K562 (cell line): ENCODE data around the gene TSPYL6. TPM values are rescaled to one million over a fixed set of nuclear protein-coding genes. Genes with fewer than 3 reads are reported as not detected.

Source experiments
- ATAC-seq: fragments of 200-7000 bp; cut with Tn5 transposase; 3 replicates; pipeline ENCODE4 v1.9.1; 2020; ENCODE audit warnings: moderate library complexity
- BruUV-seq: library from RNA; stranded (reverse); fragments of 400-500 nt; replicated peaks from 2 replicates; lab custom pipeline; 2021; lab: Mats Ljungman, UMichigan
- CTCF ChIA-PET: fragments of 300-600 bp; formaldehyde crosslinking; extraction: SDS; loops from one replicate; lab custom pipeline; 2021; ENCODE audit warnings: low intra/inter-chr PET ratio; lab: Yijun Ruan, JAX
- POLR2A ChIA-PET: fragments of 300-600, 350-650 bp; sonication (Branson Sonifier 250); formaldehyde crosslinking; extraction: SDS; loops from one replicate; lab custom pipeline; 2021; ENCODE audit warnings: antibody characterized with exemption, inconsistent platforms; lab: Yijun Ruan, JAX
- DNase-seq, 4 experiments: peaks; one replicate each; pipeline versions ENCODE4 v3.0.0 to v3.0.0-alpha.2; 2011 to 2018; ENCODE audit warnings: low spot score in 3 of 4, mixed read lengths in 3 of 4; ENCODE audit errors: extremely low read depth in 1 of 4
- FAIRE-seq: peaks from 2 replicates; lab custom pipeline; 2011; peaks lifted over from hg19 to GRCh38; lab: Jason Lieb, UNC
- H2AFZ ChIP-seq: 2 replicates; pipeline ENCODE4 v1.6.0; 2011; ENCODE audit warnings: low read depth, low read length, control low read depth, inconsistent platforms
- H3K27ac ChIP-seq: fragments of 200-600 bp; 3 replicates; pipeline ENCODE4 v1.8.0; 2011; ENCODE audit warnings: low read depth, mild to moderate bottlenecking, control low read depth, inconsistent platforms, low read length, moderate library complexity, mixed read lengths; ENCODE audit errors: extremely low read depth
- H3K27me3 ChIP-seq, 2 experiments: fragments of 300-600 bp in 1 of 2; 2 replicates in 1 of 2; 3 replicates in 1 of 2; pipeline versions ENCODE4 v1.6.0 to v1.8.0; 2011; ENCODE audit warnings: inconsistent platforms in 2 of 2, low read length in 2 of 2, mild to moderate bottlenecking in 1 of 2, mixed read lengths in 1 of 2, moderate library complexity in 1 of 2; ENCODE audit not compliant: control insufficient read depth in 2 of 2, insufficient read depth in 2 of 2
- H3K36me3 ChIP-seq: fragments of 300-600 bp; 3 replicates; pipeline ENCODE4 v1.8.0; 2011; ENCODE audit warnings: mild to moderate bottlenecking, low read length, inconsistent platforms; ENCODE audit not compliant: control insufficient read depth, insufficient read depth
- H3K4me1 ChIP-seq, 2 experiments: fragments of 200-600 bp in 1 of 2; replicated peaks in 1 of 2; 2 replicates in 1 of 2; 3 replicates in 1 of 2; pipeline versions ENCODE4 v1.5.1 to v1.8.0; 2011; ENCODE audit warnings: inconsistent platforms in 2 of 2, low read length in 2 of 2, mild to moderate bottlenecking in 1 of 2, mixed read lengths in 1 of 2, moderate library complexity in 1 of 2; ENCODE audit not compliant: control insufficient read depth in 2 of 2, insufficient read depth in 2 of 2
- H3K4me2 ChIP-seq: 2 replicates; pipeline ENCODE4 v1.6.1; 2011; ENCODE audit warnings: low read length, control low read depth, inconsistent platforms, mixed read lengths; ENCODE audit not compliant: insufficient read depth
- H3K4me3 ChIP-seq: fragments of 200-600 bp; sonication (generic), shearing (Covaris generic); 2 replicates; pipeline ENCODE4 v1.5.1; 2016; ENCODE audit warnings: control low read depth, inconsistent platforms
- H3K79me2 ChIP-seq: fragments of 200-600 bp; 3 replicates; pipeline ENCODE4 v1.8.0; 2011; ENCODE audit warnings: low read length, inconsistent platforms; ENCODE audit not compliant: control insufficient read depth, insufficient read depth
- H3K9ac ChIP-seq, 2 experiments: 2 replicates each; pipeline versions ENCODE4 v1.6.0 to v1.6.1; 2011; ENCODE audit warnings: low read depth in 2 of 2, low read length in 2 of 2, control low read depth in 1 of 2, inconsistent platforms in 1 of 2, mild to moderate bottlenecking in 1 of 2, mixed read lengths in 1 of 2; ENCODE audit not compliant: insufficient read depth in 1 of 2
- H3K9me1 ChIP-seq: one replicate; pipeline ENCODE4 v1.6.0; 2011; ENCODE audit warnings: inconsistent platforms, mild to moderate bottlenecking, low read length, moderate library complexity; ENCODE audit not compliant: control insufficient read depth, insufficient read depth
- H3K9me3 ChIP-seq: replicated peaks from 2 replicates; pipeline ENCODE4 v1.5.1; 2011; ENCODE audit warnings: low read depth, low read length, inconsistent platforms; ENCODE audit not compliant: control insufficient read depth, insufficient read depth
- H4K20me1 ChIP-seq: replicated peaks from 2 replicates; pipeline ENCODE4 v1.6.1; 2011; ENCODE audit warnings: low read length, inconsistent platforms, mixed read lengths; ENCODE audit not compliant: control insufficient read depth, insufficient read depth
- DEAF1 ChIP-seq: fragments of 450-650 bp; formaldehyde crosslinking; IDR thresholded peaks from 2 replicates; pipeline ENCODE4 v1.4.0; 2020; ENCODE audit warnings: mild to moderate bottlenecking, moderate library complexity
- ELF1 ChIP-seq: fragments of 200-800 bp; sonication (Bioruptor generic); IDR thresholded peaks from 2 replicates; pipeline ENCODE4 v1.6.1; 2016; ENCODE audit warnings: missing genetic modification characterization, missing compliant biosample characterization
- FOXM1 ChIP-seq, 2 experiments: fragments of 450-650 bp in 1 of 2; sonication (generic) in 1 of 2; formaldehyde crosslinking in 1 of 2; IDR thresholded peaks; 2 replicates each; pipeline versions ENCODE4 v1.6.1 to v1.9.0; 2017 to 2022; ENCODE audit warnings: low read depth in 2 of 2, mild to moderate bottlenecking in 2 of 2, missing genetic modification reagents in 1 of 2, moderate library complexity in 1 of 2
- ILF3 ChIP-seq: fragments of 450-650 bp; IDR thresholded peaks from 2 replicates; pipeline ENCODE4 v1.6.1; 2018; ENCODE audit warnings: antibody characterized with exemption, mild to moderate bottlenecking, moderate library complexity, borderline replicate concordance
- MCM5 ChIP-seq: fragments of 450-650 bp; IDR thresholded peaks from 2 replicates; pipeline ENCODE4 v1.6.1; 2016; ENCODE audit warnings: low read depth
- NFE2 ChIP-seq: IDR thresholded peaks from 2 replicates; pipeline ENCODE4 v1.6.1; 2014; ENCODE audit warnings: antibody characterized with exemption, low read depth
- ZNF197 ChIP-seq: fragments of 200-800 bp; sonication (Bioruptor generic); IDR thresholded peaks from 2 replicates; pipeline ENCODE4 v1.6.1; 2016; ENCODE audit warnings: low read depth, missing genetic modification characterization, missing compliant biosample characterization
- in situ Hi-C: fragments of 300-500 bp; cut with MboI; formaldehyde crosslinking; loops from 4 replicates; pipeline ENCODE4 v1.15.0; 2018; ENCODE audit warnings: inconsistent platforms, mixed read lengths
- intact Hi-C: fragments of 100-400 bp; cut with micrococcal nuclease; formaldehyde crosslinking; loops from 2 replicates; pipeline ENCODE4 v1.14.2; 2022
- polyA plus RNA-seq, 8 experiments: library from polyadenylated mRNA; depleted of rRNA in 4 of 8; stranded (reverse) in 5 of 8; unstranded in 3 of 8; fragments of >200 nt; fragmentation: Nextera tagmentation in 2 of 8; fragmentation: Illumina TruSeq in 1 of 8; extraction: Ambion mirVana in 2 of 8; extraction: Trizol in 1 of 8; gene quantifications; 2 replicates each; pipeline versions ENCODE4 v1.2.1 to v1.2.3, GENCODE V29; 2011 to 2014; ENCODE audit warnings: inconsistent platforms in 1 of 8, missing spikeins in 1 of 8
- total RNA-seq, 7 experiments: library from RNA; depleted of rRNA in 6 of 7; stranded (reverse); fragments of >200 nt in 6 of 7; fragmentation: Illumina TruSeq in 2 of 7; extraction: Trizol in 2 of 7; gene quantifications; 2 replicates each; pipeline versions ENCODE4 v1.2.1 to v1.2.3, GENCODE V29; 2011 to 2021; ENCODE audit warnings: low replicate concordance in 1 of 7

Gene TSPYL6
- total and polyA plus RNA-seq, 9 of the 15 experiments (the other 6 are each of a cell fraction or from before 2014, with no cell fraction given): 1.5 to 10.1 (median 7.6) TPM

GRCh38 chr2:54303631-54304030 lies 47.6 kb upstream of the TSPYL6 start:
- Histone ChIP-seq H3K4me2 (no peak overlapping the region), H3K27me3 (no peaks in the 10 kb centered on the region), H3K27ac (no peak overlapping the region), H3K36me3 (no peaks in the 10 kb centered on the region), H3K9me3 (no peaks in the 10 kb centered on the region), H3K79me2 (no peaks in the 10 kb centered on the region), H3K4me3 (no peak overlapping the region), H2AFZ (no peak overlapping the region), H3K9me1 (no peaks in the 10 kb centered on the region), H3K4me1 (no peaks in the 10 kb centered on the region; a peak in 1 of 5 replicates), H4K20me1 (no peaks in the 10 kb centered on the region), H3K9ac (no peak overlapping the region)
- ChIA-PET POLR2A (interaction anchor here (1.0 kb wide), 1 partner anchor 10 kb away, joined by 3 read pairs; no protein-coding TSS in a partner anchor), CTCF (no interaction called here)
- no peak for ATAC-seq
- in situ Hi-C loops (no loop called here), intact Hi-C loops (no loop called here)
- DNase-seq: no peak
- no TSS peak for BruUV-seq
- TF ChIP-seq DEAF1 (CRISPR knock-in tag): no peak
- no peak for TF ChIP-seq NFE2
- TF ChIP-seq ZNF197 (CRISPR knock-in tag): no peak
- no peak for TF ChIP-seq MCM5
- no peak for TF ChIP-seq ILF3
- no peak for TF ChIP-seq FOXM1 (IDR thresholded peaks at IDR 0.05; ENCODE audit: low read depth)
- no peak for TF ChIP-seq FOXM1 (CRISPR knock-in tag; IDR thresholded peaks at IDR 0.05; ENCODE audit: low read depth)
- no peak for TF ChIP-seq ELF1 (tag)
- FAIRE-seq: no peak
